Measurements from ENCODE around the gene CTU1.

- no peak for TF ChIP-seq CTCF (IDR thresholded peaks at IDR 0.05)
- TF ChIP-seq REST (IDR thresholded peaks at IDR 0.05; ENCODE audit: insufficient read depth in 1 of 2, low read depth in 2 of 2, low read length in 1 of 2): no peak
- TF ChIP-seq POLR2AphosphoS5 (IDR thresholded peaks at IDR 0.05; ENCODE audit: low read depth, low read length): no peak
- TF ChIP-seq SIN3A (IDR thresholded peaks at IDR 0.05; ENCODE audit: borderline replicate concordance, insufficient read depth, low read depth, low read length): no peak
Measured at GRCh38 chr19:51066393-51067186, 41.6 kb downstream of the CTU1 start.

Data from Panc1 (cell line).